Kidney (tissue), 14 donors: ENCODE data around the gene LAS1L. TPM values are rescaled to one million over a fixed set of nuclear protein-coding genes. Genes with fewer than 3 reads are reported as not detected.
"Not testable (repeated sequence)": the region's sequence is repeated elsewhere in the genome, so short reads cannot be mapped to it uniquely, and the experiment has no call there.

Source experiments
- DNase-seq, 5 donors: peaks; one replicate each; pipeline ENCODE4 v3.0.0-alpha.2; 2013 to 2020
- FAIRE-seq: peaks from 2 replicates; lab custom pipeline; 2012; peaks lifted over from hg19 to GRCh38; lab: Jason Lieb, UNC
- H3K27ac ChIP-seq, 2 donors: one replicate each; pipeline ENCODE4 v1.7.0; 2013; ENCODE audit warnings: low read depth in 2 of 2, low read length in 2 of 2, inconsistent platforms in 1 of 2
- H3K27me3 ChIP-seq: one replicate; pipeline ENCODE4 v1.7.1; 2013; ENCODE audit warnings: low read length, inconsistent platforms; ENCODE audit not compliant: control insufficient read depth, insufficient read depth
- H3K36me3 ChIP-seq, 3 donors: one replicate each; pipeline versions ENCODE4 v1.7.0 to v1.7.1; 2013; ENCODE audit warnings: low read length in 3 of 3, control low read depth in 1 of 3, inconsistent platforms in 1 of 3; ENCODE audit not compliant: insufficient read depth in 3 of 3, control insufficient read depth in 2 of 3
- H3K4me1 ChIP-seq, 3 donors: one replicate each; pipeline versions ENCODE4 v1.7.0 to v1.7.1; 2013; ENCODE audit warnings: low read length in 3 of 3, inconsistent platforms in 1 of 3, low read depth in 1 of 3; ENCODE audit not compliant: control insufficient read depth in 2 of 3, insufficient read depth in 2 of 3
- H3K4me3 ChIP-seq, 3 donors: one replicate each; pipeline versions ENCODE4 v1.7.0 to v1.8.1; 2013; ENCODE audit warnings: low read length in 3 of 3, control low read depth in 1 of 3, inconsistent platforms in 1 of 3
- H3K9ac ChIP-seq, 3 donors: one replicate each; pipeline versions ENCODE4 v1.7.0 to v1.7.1; 2013; ENCODE audit warnings: low read length in 3 of 3, control low read depth in 1 of 3, inconsistent platforms in 1 of 3
- H3K9me3 ChIP-seq, 3 donors: one replicate each; pipeline versions ENCODE4 v1.7.0 to v1.7.1; 2013; ENCODE audit warnings: low read length in 3 of 3, control low read depth in 1 of 3, inconsistent platforms in 1 of 3; ENCODE audit not compliant: control insufficient read depth in 2 of 3, insufficient read depth in 1 of 3
- CTCF ChIP-seq: IDR thresholded peaks from 3 replicates; pipeline ENCODE4 v1.5.1; 2012; ENCODE audit warnings: mild to moderate bottlenecking, moderate library complexity, borderline replicate concordance; ENCODE audit not compliant: insufficient read depth; ENCODE audit errors: extremely low read depth
- intact Hi-C: fragments of 100-400 bp; cut with DNase I; formaldehyde crosslinking; loops from one replicate; pipeline ENCODE4 v1.11.1; 2022
- polyA plus RNA-seq: library from polyadenylated mRNA; stranded (reverse); fragments of 350-450 nt; fragmentation: Illumina TruSeq; extraction: RNeasy Lipid Tissue Mini Kit (QIAGEN cat#74804); gene quantifications from one replicate; pipeline ENCODE4 v1.2.3, GENCODE V29; 2014; ENCODE audit warnings: low read depth, low replicate concordance; ENCODE audit not compliant: insufficient read depth
- total RNA-seq: library from RNA; stranded (reverse); fragmentation: NEBNext Ultra II Directional; extraction: Animal tissue kit (Norgen Biotek cat#: 25700); gene quantifications from one replicate; pipeline ENCODE4 v1.2.1, GENCODE V29; 2021
- donor health status: control.
- donor health status: control.
- donor health status: control.
- donor health status: control.
- donor health status: control.
- donor health status: DM: yes; HTN: yes; CAD: no.
- donor health status: Normal renal cell carcinoma (clear cell type).

LAS1L gene
- total and polyA plus RNA-seq, 2 donors from 2014 or later = 25.4 to 30.2 TPM

- H3K36me3 ChIP-seq = peaks cover 2 to 30% (median 8%) of the 10 kb centered on the region in 3 donors
Measured at GRCh38 chrX:65522739-65523372, 11.7 kb downstream of the LAS1L start.

GRCh38 chrX:65519530-65519929 lies 15.1 kb downstream of the LAS1L start:
- H3K27ac ChIP-seq, H3K9me3 ChIP-seq, H3K4me3 ChIP-seq, intact Hi-C loops, H3K9ac ChIP-seq, H3K27me3 ChIP-seq, DNase-seq, H3K4me1 ChIP-seq, FAIRE-seq: not testable (repeated sequence)
- peaks cover 2 to 19% (median 10%) of the 10 kb centered on the region in 3 donors for H3K36me3 ChIP-seq

More at GRCh38 chrX:65522739-65523372, 11.7 kb downstream of the LAS1L start:
- intact Hi-C loops = no loop called here
- no peak for DNase-seq
- Histone ChIP-seq H3K27me3 (no peaks in the 10 kb centered on the region), H3K9me3 (no peaks in the 10 kb centered on the region), H3K27ac (no peak overlapping the region), H3K4me1 (no peaks in the 10 kb centered on the region), H3K9ac (no peak overlapping the region), H3K4me3 (no peak overlapping the region)
- TF ChIP-seq CTCF = no peak
- no peak for FAIRE-seq

- DNase-seq, H3K27me3 ChIP-seq, H3K27ac ChIP-seq, H3K9ac ChIP-seq, FAIRE-seq, intact Hi-C loops, H3K9me3 ChIP-seq, H3K4me1 ChIP-seq, H3K4me3 ChIP-seq: not testable (repeated sequence)
- H3K36me3 ChIP-seq = peaks cover 2 to 19% (median 10%) of the 10 kb centered on the region in 3 donors
Measured at GRCh38 chrX:65518980-65519379, 15.6 kb downstream of the LAS1L start.

GRCh38 chrX:65517923-65518322 lies 16.7 kb downstream of the LAS1L start:
- no peak for DNase-seq
- no peak for TF ChIP-seq CTCF

More at GRCh38 chrX:65517923-65518322, 16.7 kb downstream of the LAS1L start:
- Histone ChIP-seq H3K27ac (no peak overlapping the region), H3K27me3 (no peaks in the 10 kb centered on the region), H3K36me3 (peaks cover 2 to 14% (median 9%) of the 10 kb centered on the region in 3 donors), H3K4me3 (no peak overlapping the region), H3K9me3 (no peaks in the 10 kb centered on the region), H3K9ac (no peak overlapping the region), H3K4me1 (no peaks in the 10 kb centered on the region)
- FAIRE-seq = no peak
- intact Hi-C loops = no loop called here
